ENCODE measurements around the gene POLA1.

Gene POLA1

DNA sequence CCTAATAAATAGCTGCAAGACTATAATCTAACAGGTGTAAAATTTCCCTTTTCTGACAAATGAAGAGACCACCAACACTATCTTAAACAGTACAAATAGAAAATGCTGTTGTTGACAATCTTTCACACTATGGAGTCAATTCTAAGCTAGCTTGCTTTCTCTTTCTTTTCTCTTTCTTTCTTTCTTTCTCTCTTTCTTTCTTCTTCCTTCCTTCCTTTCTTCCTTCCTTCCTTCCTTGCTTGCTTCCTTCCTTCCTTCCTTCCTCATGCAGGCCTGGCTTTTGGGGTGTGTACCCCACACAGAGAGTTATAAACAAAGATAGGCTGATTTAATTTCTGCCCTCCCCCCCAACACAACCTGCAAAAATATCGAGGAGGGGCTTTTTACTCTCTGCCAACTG, 330.2 kb downstream of the POLA1 start:
- DNase-seq (ENCODE audit: low spot score): no peak

GRCh38 chrX:25025615-25026014, 331.9 kb downstream of the POLA1 start:
- no peak for DNase-seq (ENCODE audit: low spot score)

DNA sequence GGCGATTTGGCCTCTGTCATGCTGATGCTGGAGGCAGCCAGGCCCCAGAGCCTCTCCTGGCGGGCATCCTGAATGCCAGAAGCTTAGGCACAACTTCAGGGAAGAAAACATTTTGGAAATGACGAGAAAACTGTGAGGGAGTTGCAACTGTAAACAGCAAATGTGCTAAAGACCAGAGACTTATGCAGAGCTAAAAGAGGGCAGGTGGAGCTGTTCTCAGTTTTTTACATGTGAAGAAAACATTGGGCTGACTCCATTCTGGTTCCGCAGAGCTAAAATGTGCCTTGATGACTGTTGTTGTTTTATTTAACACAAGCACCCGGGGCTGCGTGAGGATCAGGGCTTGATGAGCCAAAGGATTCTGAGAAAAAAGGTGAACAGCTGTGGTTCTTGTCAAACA, 332.9 kb downstream of the POLA1 start:
- no peak for DNase-seq (ENCODE audit: low spot score)

- DNase-seq (ENCODE audit: low spot score): no peak
Observed at GRCh38 chrX:25028726-25029125, 335.0 kb downstream of the POLA1 start.

DNA sequence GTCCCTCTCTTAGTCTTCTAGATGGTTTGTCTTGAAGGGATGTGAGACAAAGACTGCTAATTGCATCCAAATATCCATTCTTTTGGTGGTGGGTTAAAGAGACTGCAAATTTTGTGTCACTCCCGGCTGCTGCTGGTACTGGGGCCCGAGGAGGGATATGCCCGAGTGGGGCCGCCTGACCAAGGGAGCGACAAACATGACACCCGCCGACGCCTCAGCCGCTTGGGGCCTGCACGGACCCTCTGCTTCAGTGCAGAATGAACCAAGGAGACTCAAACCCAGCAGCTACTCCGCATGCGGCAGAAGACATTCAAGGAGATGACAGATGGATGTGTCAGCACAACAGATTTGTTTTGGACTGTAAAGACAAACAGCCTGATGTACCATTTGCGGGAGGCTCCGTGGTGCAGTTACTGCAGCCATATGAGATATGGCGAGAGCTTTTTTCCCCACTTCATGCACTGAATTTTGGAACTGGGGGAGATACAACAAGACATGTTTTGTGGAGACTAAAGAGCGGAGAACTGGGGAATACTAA, 335.6 kb downstream of the POLA1 start:
- DNase-seq (ENCODE audit: low spot score): no peak

DNA sequence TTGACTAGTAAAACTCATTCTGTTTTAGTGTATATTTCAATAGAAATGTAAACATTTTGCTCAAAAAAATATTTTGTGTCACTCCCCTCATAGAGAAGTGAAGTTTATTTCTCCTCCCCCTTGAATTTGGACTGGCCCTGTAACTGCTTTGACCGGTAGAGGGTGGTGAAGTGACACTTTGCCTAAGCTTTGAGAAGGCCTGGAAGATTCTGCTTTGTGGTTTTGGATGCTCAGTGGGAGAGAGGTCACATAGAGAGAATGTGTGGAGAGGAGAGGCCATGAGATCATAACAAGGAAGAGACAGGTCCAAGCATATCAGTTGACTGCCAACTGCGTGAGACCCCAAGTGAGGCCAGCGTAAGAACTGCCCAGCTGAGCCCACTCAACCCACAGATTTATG, 341.2 kb downstream of the POLA1 start:
- no peak for DNase-seq (ENCODE audit: low spot score)

DNA sequence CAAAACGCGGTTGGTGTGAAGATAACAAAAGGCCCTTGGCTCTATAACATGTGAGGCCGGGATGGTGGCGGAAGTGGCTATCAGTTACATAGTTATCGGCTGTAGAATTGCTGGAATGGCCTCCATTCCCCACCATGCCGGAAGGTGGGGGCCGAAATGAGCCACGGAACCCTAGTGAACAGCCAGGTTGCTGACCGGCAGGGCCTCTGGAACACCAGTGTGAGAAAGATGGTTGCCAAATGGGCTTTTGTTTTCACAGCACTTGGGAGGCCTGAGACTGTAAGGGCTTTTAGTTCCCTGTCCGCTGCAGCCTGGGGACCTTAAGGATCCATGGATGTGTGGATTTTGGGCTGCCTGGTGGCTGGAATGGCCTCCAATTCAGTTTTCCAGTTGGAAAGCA, 345.3 kb downstream of the POLA1 start:
- DNase-seq (ENCODE audit: low spot score): no peak

DNA sequence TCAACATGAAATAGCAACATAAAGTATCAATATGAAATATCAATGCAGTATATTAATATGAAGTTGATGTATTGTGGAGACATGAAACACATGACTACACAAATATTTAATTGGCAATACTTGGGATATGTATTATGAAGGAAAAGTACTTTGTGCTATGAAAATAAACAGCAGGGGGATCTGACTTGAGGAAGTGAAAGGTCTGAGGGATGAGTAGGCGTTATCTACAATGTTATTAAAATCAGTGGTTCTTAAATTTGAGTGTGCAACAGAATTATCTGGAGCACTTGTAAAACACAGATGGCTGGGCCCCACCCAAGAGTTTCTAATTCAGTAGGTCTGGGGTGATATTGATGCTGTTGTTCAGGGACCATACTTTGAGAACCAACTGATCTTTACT, 349.5 kb downstream of the POLA1 start:
- no peak for DNase-seq (ENCODE audit: low spot score)
